GM19463 (cell line): ENCODE results near the gene COASY.
"Not testable (repeated sequence)": the region's sequence is repeated elsewhere in the genome, so short reads cannot be mapped to it uniquely, and the experiment has no call there.

Experiments
- ATAC-seq: cut with Tn5 transposase; IDR thresholded peaks from one replicate; pipeline ENCODE4 v1.9.1; 2021; ENCODE audit warnings: mild to moderate bottlenecking, moderate library complexity; ENCODE audit not compliant: unreplicated experiment

COASY gene

DNA sequence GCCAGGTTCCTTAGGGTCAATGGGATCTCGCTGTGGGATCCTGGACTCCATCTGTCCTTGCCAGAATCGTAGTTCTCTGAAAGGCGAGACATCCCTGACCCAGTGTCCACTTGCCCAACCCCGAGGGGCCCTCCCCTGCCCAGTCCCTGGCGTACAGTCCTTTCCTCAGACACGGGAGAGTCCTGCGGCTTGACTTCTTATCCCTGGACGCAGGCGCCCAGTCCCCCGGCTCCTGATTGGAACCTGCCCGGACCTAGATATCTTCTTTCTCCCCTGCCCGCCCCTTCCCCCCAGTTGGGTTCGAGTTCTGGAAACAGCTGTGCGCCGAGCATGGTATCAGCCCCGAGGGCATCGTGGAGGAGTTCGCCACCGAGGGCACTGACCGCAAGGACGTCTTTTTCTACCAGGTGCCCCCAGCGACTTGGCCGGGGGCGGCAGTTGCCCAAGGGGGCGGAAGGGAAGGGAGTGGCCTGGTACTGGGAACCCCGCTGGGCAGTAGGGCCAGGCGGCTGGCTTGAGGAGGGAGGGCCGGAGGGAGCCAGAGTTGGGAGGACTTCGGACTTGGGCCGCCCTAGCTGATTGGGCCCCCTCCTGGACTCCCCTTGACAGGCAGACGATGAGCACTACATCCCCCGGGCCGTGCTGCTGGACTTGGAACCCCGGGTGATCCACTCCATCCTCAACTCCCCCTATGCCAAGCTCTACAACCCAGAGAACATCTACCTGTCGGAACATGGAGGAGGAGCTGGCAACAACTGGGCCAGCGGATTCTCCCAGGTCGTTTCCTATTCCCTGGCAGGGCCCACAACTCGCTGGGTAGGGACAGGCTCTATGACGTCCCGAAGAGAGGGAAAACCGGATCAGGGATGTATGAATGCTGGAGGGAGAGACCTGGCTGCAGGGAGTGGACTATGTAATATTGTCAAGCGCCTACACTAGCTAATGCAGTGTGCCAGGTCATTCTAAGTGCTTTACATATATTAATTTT, 48.2 kb downstream of the COASY start:
- ATAC-seq: not testable (repeated sequence)

DNA sequence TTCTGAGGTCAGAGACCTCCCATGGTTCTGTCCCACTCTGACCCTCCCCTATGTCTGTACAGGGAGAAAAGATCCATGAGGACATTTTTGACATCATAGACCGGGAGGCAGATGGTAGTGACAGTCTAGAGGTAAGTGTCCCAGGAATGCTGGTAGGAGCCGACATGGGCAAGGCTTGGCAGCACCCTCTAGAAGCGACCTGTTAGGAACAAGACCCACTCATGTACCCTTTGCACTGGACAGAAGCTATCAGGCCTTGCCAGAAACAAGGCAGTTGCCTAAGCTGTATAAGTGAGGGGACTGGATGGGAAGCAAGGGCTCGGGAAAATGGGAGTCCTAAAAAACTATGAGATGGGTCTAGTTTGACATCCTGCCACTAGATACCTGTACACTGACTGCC, 50.1 kb downstream of the COASY start:
- ATAC-seq: no peak

DNA sequence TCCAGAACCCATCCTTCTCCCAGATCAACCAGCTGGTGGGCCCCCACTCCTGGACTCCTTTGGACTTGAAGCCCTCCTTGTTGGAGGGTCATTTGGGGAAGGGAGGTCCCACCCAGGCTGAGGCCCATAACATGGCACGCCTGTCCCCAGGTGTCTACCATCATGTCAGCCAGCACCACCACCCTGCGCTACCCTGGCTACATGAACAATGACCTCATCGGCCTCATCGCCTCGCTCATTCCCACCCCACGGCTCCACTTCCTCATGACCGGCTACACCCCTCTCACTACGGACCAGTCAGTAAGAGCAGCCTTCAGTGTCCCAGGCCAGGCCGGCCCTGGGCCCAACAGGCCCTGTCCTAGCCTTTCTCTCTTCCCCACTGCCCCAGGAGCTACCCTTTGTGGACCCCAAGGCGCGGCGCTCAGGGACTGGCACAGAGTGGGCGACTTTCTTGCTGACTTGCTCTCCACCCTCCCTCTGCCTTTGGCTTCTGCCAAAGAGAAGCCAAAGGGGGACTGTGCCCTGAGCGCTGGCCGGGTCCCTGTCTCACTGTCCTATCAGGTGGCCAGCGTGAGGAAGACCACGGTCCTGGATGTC, 51.8 kb downstream of the COASY start:
- ATAC-seq: no peak
